PC-3 (cell line): ENCODE data around the gene CCR7. TPM values are rescaled to one million over a fixed set of nuclear protein-coding genes. Genes with fewer than 3 reads are reported as not detected.

ENCODE experiments used
- ATAC-seq: fragments of 200-7000 bp; cut with Tn5 transposase; 2 replicates; pipeline ENCODE4 v1.9.1; 2020; ENCODE audit warnings: mild to moderate bottlenecking, moderate library complexity
- BruUV-seq: library from RNA; stranded (reverse); fragments of 400-500 nt; replicated peaks from 2 replicates; lab custom pipeline; 2021; lab: Mats Ljungman, UMichigan
- CTCF ChIA-PET: fragments of 300-600 bp; sonication (Branson Sonifier 250); formaldehyde crosslinking; loops from one replicate; lab custom pipeline; 2022; ENCODE audit warnings: antibody characterized with exemption; lab: Charles Lee
- POLR2A ChIA-PET: fragments of 300-600 bp; sonication (Branson Sonifier 250); formaldehyde crosslinking; loops from one replicate; lab custom pipeline; 2022; ENCODE audit warnings: antibody characterized with exemption; ENCODE audit not compliant: unreplicated experiment; lab: Charles Lee
- DNase-seq: peaks from one replicate; pipeline ENCODE4 v3.0.0-alpha.2; 2015
- H2AFZ ChIP-seq: fragments of 300-600 bp; sonication (generic); 2 replicates; pipeline ENCODE4 v1.6.0; 2016; ENCODE audit warnings: antibody characterized with exemption, low read length
- H3F3A ChIP-seq: fragments of 300-600 bp; sonication (generic); one replicate; pipeline ENCODE4 v1.6.0; 2017; ENCODE audit warnings: antibody characterized with exemption, low read length, control low read depth, mild to moderate bottlenecking; ENCODE audit not compliant: unreplicated experiment
- H3K27ac ChIP-seq: fragments of 300-600 bp; sonication (generic); 2 replicates; pipeline ENCODE4 v1.5.1; 2016; ENCODE audit warnings: mild to moderate bottlenecking, low read length
- H3K27me3 ChIP-seq: fragments of 300-600 bp; sonication (generic); 2 replicates; pipeline ENCODE4 v1.6.1; 2016; ENCODE audit warnings: low read length, mixed read lengths
- H3K36me3 ChIP-seq: fragments of 300-600 bp; sonication (generic); 2 replicates; pipeline ENCODE4 v1.6.1; 2016; ENCODE audit warnings: low read depth, mixed run types, low read length, mixed read lengths
- H3K4me1 ChIP-seq: fragments of 300-600 bp; sonication (generic); 2 replicates; pipeline ENCODE4 v1.5.1; 2016; ENCODE audit warnings: low read length; ENCODE audit not compliant: insufficient read depth
- H3K4me2 ChIP-seq: fragments of 300-600 bp; sonication (generic); 2 replicates; pipeline ENCODE4 v1.6.0; 2016; ENCODE audit warnings: low read length
- H3K4me3 ChIP-seq: fragments of 300-600 bp; sonication (generic); 2 replicates; pipeline ENCODE4 v1.5.1; 2016; ENCODE audit warnings: mild to moderate bottlenecking, low read length, mixed read lengths
- H3K79me2 ChIP-seq: fragments of 300-600 bp; sonication (generic); 2 replicates; pipeline ENCODE4 v1.6.1; 2017; ENCODE audit warnings: low read length, mixed read lengths
- H3K9ac ChIP-seq: fragments of 300-600 bp; sonication (generic); 2 replicates; pipeline ENCODE4 v1.6.0; 2016; ENCODE audit warnings: mild to moderate bottlenecking, low read length
- H3K9me2 ChIP-seq: fragments of 300-600 bp; sonication (generic); replicated peaks from 2 replicates; pipeline ENCODE4 v1.6.1; 2016; ENCODE audit warnings: mixed run types, low read length, mixed read lengths
- H3K9me3 ChIP-seq: fragments of 300-600 bp; sonication (generic); 2 replicates; pipeline ENCODE4 v1.6.1; 2016; ENCODE audit warnings: low read length, mixed read lengths
- H4K20me1 ChIP-seq: fragments of 300-600 bp; sonication (generic); 2 replicates; pipeline ENCODE4 v1.6.1; 2016; ENCODE audit warnings: low read length, mixed read lengths
- CTCF ChIP-seq: fragments of 300-600 bp; sonication (generic); conservative IDR thresholded peaks from 2 replicates; pipeline ENCODE4 v1.5.1; 2017; ENCODE audit warnings: antibody characterized with exemption, low read depth, mild to moderate bottlenecking, low read length
- EZH2 ChIP-seq: fragments of 300-600 bp; sonication (generic); IDR thresholded peaks from one replicate; pipeline ENCODE4 v1.6.1; 2017; ENCODE audit warnings: antibody characterized with exemption, mild to moderate bottlenecking, low read length; ENCODE audit not compliant: unreplicated experiment
- EZH2phosphoT487 ChIP-seq: fragments of 300-600 bp; sonication (generic); IDR thresholded peaks from 2 replicates; pipeline ENCODE4 v1.6.1; 2018; ENCODE audit warnings: mild to moderate bottlenecking, antibody characterized with exemption, low read length, borderline replicate concordance
- intact Hi-C: fragments of 100-400 bp; cut with micrococcal nuclease; formaldehyde crosslinking; loops from 2 replicates; pipeline ENCODE4 v1.9.0; 2023
- total RNA-seq: library from RNA; depleted of rRNA; stranded (reverse); fragments of >200 nt; gene quantifications from 2 replicates; pipeline ENCODE4 v1.2.3, GENCODE V29; 2014

The CCR7 gene
- total RNA-seq, 1 experiment from 2014 or later = not detected

- Histone ChIP-seq H3K36me3 (no peaks in the 10 kb centered on the region), H3K9me3 (no peaks in the 10 kb centered on the region), H3F3A (no peaks in the 10 kb centered on the region), H2AFZ (no peak overlapping the region), H3K9me2 (no peaks in the 10 kb centered on the region), H3K4me2 (no peak overlapping the region), H3K27ac (no peak overlapping the region), H3K79me2 (no peaks in the 10 kb centered on the region), H3K4me3 (no peak overlapping the region), H3K27me3 (no peaks in the 10 kb centered on the region), H4K20me1 (no peaks in the 10 kb centered on the region), H3K4me1 (peaks cover 6% of the 10 kb centered on the region; the same call in 1 of the 2 replicates), H3K9ac (no peak overlapping the region)
- ATAC-seq (no peak), DNase-seq (no peak)
- CTCF ChIA-PET = interaction anchor here (0.6 kb wide), 1 partner anchor 15 kb away, joined by 3 read pairs; no protein-coding TSS in a partner anchor
- intact Hi-C loops = no loop called here
- no TSS peak for BruUV-seq
- TF ChIP-seq CTCF = no peak
- no peak for TF ChIP-seq EZH2
- TF ChIP-seq EZH2phosphoT487 = no peak
- POLR2A ChIA-PET = no interaction called here
Observed at GRCh38 chr17:40558890-40559563, 6.2 kb downstream of the CCR7 start.

- no peaks in the 10 kb centered on the region for H3K9me2 ChIP-seq
- no peak overlapping the region for H3K4me2 ChIP-seq
- H4K20me1 ChIP-seq = no peaks in the 10 kb centered on the region
- BruUV-seq = no TSS peak
- POLR2A ChIA-PET = no interaction called here
- TF ChIP-seq CTCF (no peak), EZH2 (no peak), EZH2phosphoT487 (no peak)
- H3F3A ChIP-seq = no peaks in the 10 kb centered on the region
- peaks cover 6% of the 10 kb centered on the region; the same call in 1 of the 2 replicates for H3K4me1 ChIP-seq
- CTCF ChIA-PET = interaction anchor here (0.6 kb wide), 1 partner anchor 16 kb away, joined by 3 read pairs; no protein-coding TSS in a partner anchor
- intact Hi-C loops = no loop called here
- no peaks in the 10 kb centered on the region for H3K36me3 ChIP-seq
- ATAC-seq (no peak), DNase-seq (no peak)
- H3K9me3 ChIP-seq = no peaks in the 10 kb centered on the region
- H3K4me3 ChIP-seq = no peak overlapping the region
- H2AFZ ChIP-seq = no peak overlapping the region
- H3K27ac ChIP-seq = no peak overlapping the region
- no peak overlapping the region for H3K9ac ChIP-seq
- no peaks in the 10 kb centered on the region for H3K27me3 ChIP-seq
- H3K79me2 ChIP-seq = no peaks in the 10 kb centered on the region
Observed at GRCh38 chr17:40558300-40558889, 6.9 kb downstream of the CCR7 start.
